K562 (cell line): Measurements from ENCODE around the gene TTLL9.

Source experiments
- BRF2 ChIP-seq: IDR thresholded peaks from 3 replicates; pipeline ENCODE4 v1.6.1; 2011; ENCODE audit warnings: borderline replicate concordance, mild to moderate bottlenecking; ENCODE audit not compliant: insufficient read length, insufficient read depth
- CTCF ChIP-seq, 3 experiments: IDR thresholded peaks in 2 of 3; conservative IDR thresholded peaks in 1 of 3; 2 replicates each; pipeline ENCODE4 v1.5.1; 2011 to 2012; ENCODE audit warnings: low read length in 3 of 3, mild to moderate bottlenecking in 3 of 3, control low read depth in 2 of 3, improper control_type of control experiment in 1 of 3, inconsistent platforms in 1 of 3, low read depth in 1 of 3, mixed read lengths in 1 of 3, moderate library complexity in 1 of 3; ENCODE audit not compliant: insufficient read depth in 2 of 3
- POLR2AphosphoS5 ChIP-seq: IDR thresholded peaks from 2 replicates; pipeline ENCODE4 v1.6.1; 2011; ENCODE audit warnings: mild to moderate bottlenecking, low read depth, low read length, moderate library complexity; ENCODE audit not compliant: control insufficient read depth, insufficient read depth
- ZBTB7A ChIP-seq: IDR thresholded peaks from 2 replicates; pipeline ENCODE4 v1.6.1; 2011; ENCODE audit warnings: low read depth, mild to moderate bottlenecking, low read length, moderate library complexity, borderline replicate concordance; ENCODE audit not compliant: control insufficient read depth
- TF ChIP-seq, protein P1 (sequence below): IDR thresholded peaks from 3 replicates; pipeline ENCODE4 v1.6.1; 2011; ENCODE audit warnings: borderline replicate concordance, mild to moderate bottlenecking, moderate library complexity; ENCODE audit not compliant: insufficient read length; ENCODE audit errors: extremely low read depth

DNA sequence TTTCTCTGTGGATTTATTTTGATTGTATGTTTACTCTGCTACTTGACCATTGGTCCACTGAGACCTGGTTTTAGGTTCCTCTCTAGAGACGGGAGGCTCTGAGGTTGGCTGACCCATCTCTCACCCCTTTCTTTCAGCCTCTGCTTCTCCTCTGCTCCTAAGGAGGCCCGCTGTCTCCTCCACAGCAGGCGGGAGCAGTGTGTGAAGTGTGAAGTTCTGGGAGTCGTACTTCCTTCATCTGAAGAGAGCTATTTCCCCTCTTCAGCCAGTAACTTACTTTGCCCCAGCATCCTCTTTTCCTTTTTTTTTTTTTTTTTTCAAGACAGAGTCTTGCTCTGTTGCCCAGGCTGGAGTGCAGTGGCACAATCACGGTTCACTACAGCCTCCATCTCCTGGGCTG lies 60.3 kb downstream of the TTLL9 start:
- TF ChIP-seq CTCF (IDR thresholded peaks at IDR 0.05 in 2 of 3, conservative IDR thresholded peaks at IDR 0.05 in 1 of 3; ENCODE audit: insufficient read depth in 2 of 3, low read depth in 1 of 3, low read length in 3 of 3): no peak
- no peak for TF ChIP-seq BRF2
- no peak for TF ChIP-seq POLR2AphosphoS5
- TF ChIP-seq ZBTB7A: no peak
- TF ChIP-seq, protein P1, sequence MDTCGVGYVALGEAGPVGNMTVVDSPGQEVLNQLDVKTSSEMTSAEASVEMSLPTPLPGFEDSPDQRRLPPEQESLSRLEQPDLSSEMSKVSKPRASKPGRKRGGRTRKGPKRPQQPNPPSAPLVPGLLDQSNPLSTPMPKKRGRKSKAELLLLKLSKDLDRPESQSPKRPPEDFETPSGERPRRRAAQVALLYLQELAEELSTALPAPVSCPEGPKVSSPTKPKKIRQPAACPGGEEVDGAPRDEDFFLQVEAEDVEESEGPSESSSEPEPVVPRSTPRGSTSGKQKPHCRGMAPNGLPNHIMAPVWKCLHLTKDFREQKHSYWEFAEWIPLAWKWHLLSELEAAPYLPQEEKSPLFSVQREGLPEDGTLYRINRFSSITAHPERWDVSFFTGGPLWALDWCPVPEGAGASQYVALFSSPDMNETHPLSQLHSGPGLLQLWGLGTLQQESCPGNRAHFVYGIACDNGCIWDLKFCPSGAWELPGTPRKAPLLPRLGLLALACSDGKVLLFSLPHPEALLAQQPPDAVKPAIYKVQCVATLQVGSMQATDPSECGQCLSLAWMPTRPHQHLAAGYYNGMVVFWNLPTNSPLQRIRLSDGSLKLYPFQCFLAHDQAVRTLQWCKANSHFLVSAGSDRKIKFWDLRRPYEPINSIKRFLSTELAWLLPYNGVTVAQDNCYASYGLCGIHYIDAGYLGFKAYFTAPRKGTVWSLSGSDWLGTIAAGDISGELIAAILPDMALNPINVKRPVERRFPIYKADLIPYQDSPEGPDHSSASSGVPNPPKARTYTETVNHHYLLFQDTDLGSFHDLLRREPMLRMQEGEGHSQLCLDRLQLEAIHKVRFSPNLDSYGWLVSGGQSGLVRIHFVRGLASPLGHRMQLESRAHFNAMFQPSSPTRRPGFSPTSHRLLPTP: no peak
